KOPT-K1 (cell line): Measurements from ENCODE around the gene ZNF101.

ENCODE experiments used
- H3K27ac ChIP-seq: fragments of 200-600 bp; sonication (generic); 2 replicates; pipeline ENCODE4 v1.5.1; 2016; ENCODE audit warnings: antibody characterized with exemption, mild to moderate bottlenecking, low read depth, low read length; ENCODE audit not compliant: poor library complexity, severe bottlenecking
- H3K36me3 ChIP-seq: fragments of 200-600 bp; sonication (generic); 2 replicates; pipeline ENCODE4 v1.5.1; 2017; ENCODE audit warnings: antibody characterized with exemption, mild to moderate bottlenecking, low read length, moderate library complexity; ENCODE audit not compliant: insufficient read depth
- H3K9me3 ChIP-seq: fragments of 200-600 bp; sonication (generic); 2 replicates; pipeline ENCODE4 v1.5.1; 2017; ENCODE audit warnings: antibody characterized with exemption, low read length, mild to moderate bottlenecking; ENCODE audit not compliant: insufficient read depth, poor library complexity, severe bottlenecking

ZNF101 gene

GRCh38 chr19:19634516-19635312, 33.9 kb upstream of the ZNF101 start:
- peaks cover 64% of the 10 kb centered on the region for H3K36me3 ChIP-seq
- H3K9me3 ChIP-seq, result no peaks in the 10 kb centered on the region
- H3K27ac ChIP-seq, result no peak overlapping the region

- H3K27ac ChIP-seq, result no peak overlapping the region
- peaks cover 63% of the 10 kb centered on the region for H3K36me3 ChIP-seq
- H3K9me3 ChIP-seq, result no peaks in the 10 kb centered on the region
Measured at GRCh38 chr19:19635313-19635702, 33.3 kb upstream of the ZNF101 start.

GRCh38 chr19:19636573-19637185, 32.0 kb upstream of the ZNF101 start:
- Histone ChIP-seq H3K9me3 (no peaks in the 10 kb centered on the region), H3K36me3 (peaks cover 63% of the 10 kb centered on the region), H3K27ac (no peak overlapping the region)

- Histone ChIP-seq H3K27ac (no peak overlapping the region), H3K36me3 (peaks cover 62% of the 10 kb centered on the region), H3K9me3 (no peaks in the 10 kb centered on the region)
Measured at GRCh38 chr19:19637186-19637522, 31.5 kb upstream of the ZNF101 start.

GRCh38 chr19:19637523-19638251, 31.0 kb upstream of the ZNF101 start:
- no peaks in the 10 kb centered on the region for H3K9me3 ChIP-seq
- no peak overlapping the region for H3K27ac ChIP-seq
- peaks cover 57% of the 10 kb centered on the region for H3K36me3 ChIP-seq

GRCh38 chr19:19642506-19643157, 26.0 kb upstream of the ZNF101 start:
- Histone ChIP-seq H3K27ac (peak overlapping the region; percentile 75), H3K9me3 (no peaks in the 10 kb centered on the region), H3K36me3 (peaks cover 50% of the 10 kb centered on the region)

- Histone ChIP-seq H3K27ac (peak within 1 kb of the TSS; percentile 75), H3K9me3 (no peaks in the 10 kb centered on the region), H3K36me3 (peaks cover 54% of the 10 kb centered on the region)
Measured at GRCh38 chr19:19643158-19644053, 25.2 kb upstream of the ZNF101 start, which contains the start of gene GMIP. Gene GMIP (minus strand): TSS chr19:19643657. CDS start chr19:19643529, 128 bp downstream.

- H3K9me3 ChIP-seq, result no peaks in the 10 kb centered on the region
- peaks cover 59% of the 10 kb centered on the region for H3K36me3 ChIP-seq
- peak overlapping the region; percentile 75 for H3K27ac ChIP-seq
Measured at GRCh38 chr19:19644054-19644388, 24.6 kb upstream of the ZNF101 start.

GRCh38 chr19:19645233-19645870, 23.3 kb upstream of the ZNF101 start:
- H3K27ac ChIP-seq, result no peak overlapping the region
- H3K36me3 ChIP-seq, result peaks cover 68% of the 10 kb centered on the region
- H3K9me3 ChIP-seq, result no peaks in the 10 kb centered on the region

GRCh38 chr19:19647037-19647835, 21.4 kb upstream of the ZNF101 start:
- no peaks in the 10 kb centered on the region for H3K9me3 ChIP-seq
- peaks cover 81% of the 10 kb centered on the region for H3K36me3 ChIP-seq
- H3K27ac ChIP-seq, result no peak overlapping the region

GRCh38 chr19:19649155-19649554, 19.5 kb upstream of the ZNF101 start:
- no peak overlapping the region for H3K27ac ChIP-seq
- peaks cover 99% of the 10 kb centered on the region for H3K36me3 ChIP-seq
- no peaks in the 10 kb centered on the region for H3K9me3 ChIP-seq

GRCh38 chr19:19649580-19649995, 19.1 kb upstream of the ZNF101 start:
- Histone ChIP-seq H3K9me3 (no peaks in the 10 kb centered on the region), H3K36me3 (peaks cover 99% of the 10 kb centered on the region), H3K27ac (no peak overlapping the region)

GRCh38 chr19:19650331-19650730, 18.3 kb upstream of the ZNF101 start:
- Histone ChIP-seq H3K27ac (no peak overlapping the region), H3K36me3 (peaks cover 99% of the 10 kb centered on the region), H3K9me3 (no peaks in the 10 kb centered on the region)
